HepG2 (cell line): ENCODE results near the gene ARHGAP5. TPM values are rescaled to one million over a fixed set of nuclear protein-coding genes. Genes with fewer than 3 reads are reported as not detected.
A peak's percentile ranks its signal among the peaks of the same experiment; 100 is the strongest.

Experiments
- DZIP1 ChIP-seq: sonication (generic); formaldehyde crosslinking; IDR thresholded peaks from 2 replicates; pipeline ENCODE4 v1.5.0; 2020; ENCODE audit warnings: mild to moderate bottlenecking, missing genetic modification reagents
- KDM5B ChIP-seq: sonication (generic); formaldehyde crosslinking; IDR thresholded peaks from 2 replicates; pipeline ENCODE4 v1.4.0; 2020; ENCODE audit warnings: missing genetic modification reagents, mild to moderate bottlenecking, borderline replicate concordance
- MEIS1 ChIP-seq: sonication (generic); formaldehyde crosslinking; IDR thresholded peaks from 2 replicates; pipeline ENCODE4 v1.9.0; 2021; ENCODE audit warnings: mild to moderate bottlenecking, missing genetic modification reagents, moderate library complexity, borderline replicate concordance
- MXD3 ChIP-seq: IDR thresholded peaks from 2 replicates; pipeline ENCODE4 v1.6.1; 2016; ENCODE audit warnings: mild to moderate bottlenecking, missing biosample characterization, missing genetic modification reagents
- NR2F6 ChIP-seq, 2 experiments: IDR thresholded peaks; 2 replicates each; pipeline ENCODE4 v1.6.1; 2016; ENCODE audit warnings: antibody characterized with exemption in 1 of 2, mild to moderate bottlenecking in 1 of 2
- PREB ChIP-seq: sonication (generic); formaldehyde crosslinking; IDR thresholded peaks from 2 replicates; pipeline ENCODE4 v1.4.0; 2020; ENCODE audit warnings: missing genetic modification reagents
- REXO4 ChIP-seq: sonication (generic); formaldehyde crosslinking; IDR thresholded peaks from 2 replicates; pipeline ENCODE4 v1.8.0; 2022; ENCODE audit warnings: missing genetic modification reagents, mild to moderate bottlenecking, borderline replicate concordance
- RORA ChIP-seq: sonication (generic); formaldehyde crosslinking; IDR thresholded peaks from 2 replicates; pipeline ENCODE4 v1.5.0; 2020; ENCODE audit warnings: mild to moderate bottlenecking, missing genetic modification reagents, moderate library complexity
- SP1 ChIP-seq, 2 experiments: fragments of 450-650 bp in 1 of 2; sonication (generic) in 1 of 2; formaldehyde crosslinking in 1 of 2; IDR thresholded peaks; 2 replicates each; pipeline versions ENCODE4 v1.4.0 to v1.6.1; 2016 to 2020; ENCODE audit warnings: missing genetic modification reagents in 1 of 2
- ZNF292 ChIP-seq: sonication (generic); formaldehyde crosslinking; IDR thresholded peaks from 2 replicates; pipeline ENCODE4 v1.8.1; 2022; ENCODE audit warnings: mild to moderate bottlenecking, low read depth, missing genetic modification reagents, borderline replicate concordance
- ZNF318 ChIP-seq: sonication (generic); formaldehyde crosslinking; IDR thresholded peaks from 2 replicates; pipeline ENCODE4 v1.4.0; 2020; ENCODE audit warnings: mild to moderate bottlenecking, missing genetic modification reagents
- ZNF382 ChIP-seq: sonication (generic); formaldehyde crosslinking; IDR thresholded peaks from 2 replicates; pipeline ENCODE4 v1.5.0; 2020; ENCODE audit warnings: missing genetic modification reagents, mild to moderate bottlenecking, borderline replicate concordance
- ZNF556 ChIP-seq: sonication (generic); formaldehyde crosslinking; IDR thresholded peaks from 2 replicates; pipeline ENCODE4 v1.4.0; 2020; ENCODE audit warnings: mild to moderate bottlenecking, missing genetic modification reagents, borderline replicate concordance
- ZNF713 ChIP-seq: sonication (generic); formaldehyde crosslinking; IDR thresholded peaks from 2 replicates; pipeline ENCODE4 v1.4.0; 2020; ENCODE audit warnings: mild to moderate bottlenecking, missing genetic modification reagents
- polyA plus RNA-seq, 8 experiments: library from polyadenylated mRNA; depleted of rRNA in 3 of 8; stranded (reverse) in 7 of 8; unstranded in 1 of 8; fragments of >200 nt; fragmentation: Illumina TruSeq in 4 of 8; extraction: Trizol in 4 of 8; gene quantifications; 2 replicates each; pipeline versions ENCODE4 v1.2.1 to v1.2.3, GENCODE V29; 2011 to 2016; ENCODE audit warnings: low read depth in 4 of 8, missing spikeins in 1 of 8, mixed read lengths in 1 of 8; ENCODE audit not compliant: insufficient read depth in 1 of 8
- total RNA-seq, 5 experiments: library from RNA; depleted of rRNA; stranded (reverse); fragments of >200 nt; fragmentation: Illumina TruSeq; extraction: Trizol; gene quantifications; 2 replicates each; pipeline ENCODE4 v1.2.3, GENCODE V29; 2016; ENCODE audit warnings: low read depth in 1 of 5

Gene ARHGAP5
- total and polyA plus RNA-seq, 2 of the 13 experiments (the other 11 are each of a cell fraction or from before 2014, with no cell fraction given): 33.7 to 144 TPM

- TF ChIP-seq ZNF318 (no peak; the same call in 1 of the 2 replicates), PREB (CRISPR knock-in tag) (no peak), ZNF713 (no peak), ZNF292 (CRISPR knock-in tag) (peak; percentile 78), DZIP1 (CRISPR knock-in tag) (no peak; the same call in 1 of the 2 replicates), KDM5B (CRISPR knock-in tag) (peak; percentile 94), SP1 (IDR thresholded peaks at IDR 0.05) (no peak), SP1 (CRISPR knock-in tag; IDR thresholded peaks at IDR 0.05) (peak; percentile 17; the same call in 1 of the 2 replicates), RORA (no peak), ZNF382 (CRISPR knock-in tag) (no peak), MEIS1 (no peak), NR2F6 (IDR thresholded peaks at IDR 0.05) (no peak), NR2F6 (CRISPR knock-in tag; IDR thresholded peaks at IDR 0.05) (no peak), ZNF556 (0 out of 2 replicates have a peak, but pooled peaks have one; percentile 82), MXD3 (CRISPR knock-in tag) (peak; percentile 92), REXO4 (CRISPR knock-in tag) (no peak)
Observed at GRCh38 chr14:32077081-32078022, at the start of gene ARHGAP5 (continued).
